Measurements from ENCODE around the gene TSPEAR. TPM values are rescaled to one million over a fixed set of nuclear protein-coding genes. Genes with fewer than 3 reads are reported as not detected.

The TSPEAR gene
- total and polyA plus RNA-seq, 9 of the 15 experiments (the other 6 are each of a cell fraction or from before 2014, with no cell fraction given), result not detected

- H3K79me2 ChIP-seq (ENCODE audit: control insufficient read depth, insufficient read depth, low read length), result no peaks in the 10 kb centered on the region
- ChIA-PET CTCF (ENCODE audit: low intra/inter-chr PET ratio) (no interaction called here), POLR2A (interaction anchor here (0.9 to 1.3 kb wide), 2 partner anchors 8 to 13 kb away, joined by 3 to 4 read pairs; no protein-coding TSS in a partner anchor)
- no peak overlapping the region; a peak in 1 of 4 replicates for H3K9ac ChIP-seq (ENCODE audit: insufficient read depth in 1 of 2, low read depth in 2 of 2, low read length in 2 of 2)
- H3K9me3 ChIP-seq (replicated peaks; ENCODE audit: control insufficient read depth, insufficient read depth, low read depth, low read length), result no peaks in the 10 kb centered on the region
- no peak overlapping the region for H2AFZ ChIP-seq (ENCODE audit: low read depth, low read length)
- TF ChIP-seq GTF3C2 (IDR thresholded peaks at IDR 0.05; ENCODE audit: borderline replicate concordance, extremely low read depth, insufficient read length), result no peak
- no peak for TF ChIP-seq NUFIP1 (IDR thresholded peaks at IDR 0.05; ENCODE audit: partially characterized antibody)
- TF ChIP-seq POLR2AphosphoS5 (IDR thresholded peaks at IDR 0.05; ENCODE audit: control insufficient read depth, insufficient read depth, low read depth, low read length), result no peak
- TF ChIP-seq SMARCB1 (IDR thresholded peaks at IDR 0.05; ENCODE audit: insufficient read length, low read depth), result no peak
- no peak for TF ChIP-seq SMARCA4 (IDR thresholded peaks at IDR 0.05)
- no peak for TF ChIP-seq GTF2B (IDR thresholded peaks at IDR 0.05; ENCODE audit: extremely low read depth, insufficient read length)
- no peak for TF ChIP-seq ATF6 (CRISPR knock-in tag; IDR thresholded peaks at IDR 0.05)
- TF ChIP-seq TCF3 (CRISPR knock-in tag; IDR thresholded peaks at IDR 0.05), result no peak
- no peak for FAIRE-seq
- peaks cover 8% of the 10 kb centered on the region for H4K20me1 ChIP-seq (replicated peaks; ENCODE audit: control insufficient read depth, insufficient read depth, low read length)
- in situ Hi-C loops (cut with MboI) (loop anchor here (10.0 kb wide), 1 partner anchor 432 kb away; no protein-coding TSS in a partner anchor), intact Hi-C loops (cut with micrococcal nuclease) (no loop called here)
- H3K27me3 ChIP-seq (ENCODE audit: control insufficient read depth in 2 of 2, insufficient read depth in 2 of 2, low read length in 2 of 2), result peaks cover 72 to 86% of the 10 kb centered on the region in 2 experiments
- ATAC-seq, result no peak
- H3K4me1 ChIP-seq (replicated peaks in 1 of 2; ENCODE audit: control insufficient read depth in 2 of 2, insufficient read depth in 2 of 2, low read length in 2 of 2), result peaks cover 0 to 37% of the 10 kb centered on the region in 2 experiments; a peak in 3 of 5 replicates
- no peaks in the 10 kb centered on the region for H3K9me1 ChIP-seq (ENCODE audit: control insufficient read depth, insufficient read depth, low read length)
- no peaks in the 10 kb centered on the region for H3K36me3 ChIP-seq (ENCODE audit: control insufficient read depth, insufficient read depth, low read length)
- no peak for DNase-seq (ENCODE audit: extremely low read depth in 1 of 4, low spot score in 3 of 4)
- BruUV-seq (replicated peaks), result no TSS peak
- no peak overlapping the region for H3K4me2 ChIP-seq (ENCODE audit: insufficient read depth, low read length)
- no peak overlapping the region for H3K4me3 ChIP-seq
- 6% methylated on average over 25 of the region's 27 CpGs for WGBS (ENCODE audit: insufficient coverage, low coverage, missing lambda C conversion rate)
- no peak overlapping the region for H3K27ac ChIP-seq (ENCODE audit: extremely low read depth, low read depth, low read length)
Observed at GRCh38 chr21:44502171-44502958, 209.0 kb downstream of the TSPEAR start.
